CD4-positive, CD25-positive, alpha-beta regulatory T cell (primary cell): ENCODE results near the gene PFN3. TPM values are rescaled to one million over a fixed set of nuclear protein-coding genes. Genes with fewer than 3 reads are reported as not detected.

Source experiments
- ATAC-seq, 2 donors: fragments of 150-1000 bp; cut with Tn5 transposase; one replicate each; pipeline ENCODE4 v1.10.0; 2021; ENCODE audit warnings: low read depth in 2 of 2, moderate number of reproducible peaks in 2 of 2, moderate library complexity in 1 of 2
- DNase-seq, 3 donors: peaks; one replicate each; pipeline versions ENCODE4 v3.0.0 to v3.0.0-alpha.2; 2012 to 2022; ENCODE audit warnings: mixed read lengths in 1 of 3
- H3K27ac ChIP-seq: one replicate; pipeline ENCODE4 v1.7.0; 2013; ENCODE audit warnings: mild to moderate bottlenecking, low read length; ENCODE audit not compliant: insufficient read depth, poor library complexity, severe bottlenecking
- H3K27me3 ChIP-seq: one replicate; pipeline ENCODE4 v1.7.0; 2013; ENCODE audit warnings: low read length; ENCODE audit not compliant: control insufficient read depth, insufficient read depth
- H3K36me3 ChIP-seq: one replicate; pipeline ENCODE4 v1.7.0; 2013; ENCODE audit warnings: mild to moderate bottlenecking, low read length, moderate library complexity; ENCODE audit not compliant: control insufficient read depth, insufficient read depth
- H3K4me1 ChIP-seq: 2 replicates; pipeline ENCODE4 v1.7.0; 2013; ENCODE audit warnings: mild to moderate bottlenecking, low read length; ENCODE audit not compliant: insufficient read depth, control insufficient read depth, poor library complexity, severe bottlenecking
- H3K4me3 ChIP-seq: one replicate; pipeline ENCODE4 v1.7.0; 2013; ENCODE audit warnings: low read depth, mild to moderate bottlenecking, low read length, moderate library complexity
- H3K9me3 ChIP-seq, 2 experiments: 1 replicate in 1 of 2; 2 replicates in 1 of 2; pipeline ENCODE4 v1.7.0; 2013; ENCODE audit warnings: low read length in 2 of 2, mild to moderate bottlenecking in 1 of 2, moderate library complexity in 1 of 2; ENCODE audit not compliant: control insufficient read depth in 2 of 2
- H3K27ac Mint-ChIP-seq, 3 donors: one replicate each; pipeline ENCODE4 v1.8.0; 2020 to 2022; ENCODE audit warnings: mild to moderate bottlenecking in 3 of 3, mixed read lengths in 3 of 3, moderate library complexity in 2 of 3
- H3K27me3 Mint-ChIP-seq: one replicate; pipeline ENCODE4 v1.8.0; 2022; ENCODE audit warnings: mild to moderate bottlenecking, mixed read lengths
- H3K36me3 Mint-ChIP-seq: one replicate; pipeline ENCODE4 v1.8.0; 2020; ENCODE audit warnings: mixed read lengths
- H3K4me1 Mint-ChIP-seq, 4 donors: one replicate each; pipeline ENCODE4 v1.8.0; 2020 to 2022; ENCODE audit warnings: mixed read lengths in 4 of 4, mild to moderate bottlenecking in 1 of 4
- H3K4me3 Mint-ChIP-seq, 4 donors: one replicate each; pipeline ENCODE4 v1.8.0; 2020 to 2022; ENCODE audit warnings: mild to moderate bottlenecking in 4 of 4, mixed read lengths in 4 of 4, moderate library complexity in 3 of 4
- H3K9me3 Mint-ChIP-seq, 7 donors: one replicate each; pipeline ENCODE4 v1.8.0; 2020 to 2022; ENCODE audit warnings: mixed read lengths in 7 of 7, mild to moderate bottlenecking in 3 of 7, moderate library complexity in 2 of 7
- polyA plus RNA-seq, 4 donors: library from polyadenylated mRNA; unstranded; fragments of 300-500 nt; fragmentation: Illumina TruSeq; gene quantifications; one replicate each; pipeline ENCODE4 v1.2.3, GENCODE V29; 2021
- total RNA-seq: library from RNA; stranded (reverse); gene quantifications from one replicate; pipeline ENCODE4 v1.2.3, GENCODE V29; 2022

Gene PFN3, protein sequence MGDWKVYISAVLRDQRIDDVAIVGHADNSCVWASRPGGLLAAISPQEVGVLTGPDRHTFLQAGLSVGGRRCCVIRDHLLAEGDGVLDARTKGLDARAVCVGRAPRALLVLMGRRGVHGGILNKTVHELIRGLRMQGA
- total RNA-seq (not detected), polyA plus RNA-seq (not detected)

DNA sequence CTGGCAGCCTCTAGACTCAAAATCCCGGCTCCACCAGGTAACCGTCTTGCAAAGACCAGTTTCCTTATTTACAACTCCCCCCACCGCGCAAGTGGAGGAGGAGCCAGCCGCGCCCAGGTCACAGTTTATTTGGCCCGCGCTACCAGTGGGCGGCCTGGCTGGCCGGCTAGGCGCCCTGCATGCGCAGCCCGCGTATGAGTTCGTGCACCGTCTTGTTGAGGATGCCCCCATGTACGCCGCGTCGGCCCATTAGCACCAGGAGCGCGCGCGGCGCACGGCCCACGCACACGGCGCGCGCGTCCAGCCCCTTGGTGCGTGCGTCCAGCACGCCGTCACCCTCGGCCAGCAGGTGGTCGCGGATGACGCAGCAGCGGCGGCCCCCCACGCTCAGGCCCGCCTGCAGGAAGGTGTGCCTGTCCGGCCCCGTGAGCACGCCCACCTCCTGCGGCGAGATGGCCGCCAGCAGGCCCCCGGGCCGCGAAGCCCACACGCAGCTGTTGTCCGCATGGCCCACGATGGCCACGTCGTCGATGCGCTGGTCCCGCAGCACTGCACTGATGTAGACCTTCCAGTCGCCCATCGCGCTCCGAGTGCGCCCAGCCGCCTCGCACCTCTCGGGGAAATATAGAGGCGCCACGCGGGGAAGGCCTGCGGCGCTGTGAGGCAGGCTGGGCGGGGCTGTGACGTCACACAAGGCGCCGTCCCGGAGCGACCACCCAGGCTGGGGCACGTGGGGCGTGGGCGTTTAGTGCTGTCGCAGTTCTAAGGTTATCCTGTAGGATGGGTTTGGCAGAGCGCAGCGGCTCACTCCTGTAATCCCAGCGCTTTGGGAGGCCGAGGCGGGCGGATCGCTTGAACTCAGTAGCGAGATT, at the start of gene PFN3:
Gene PFN3, minus strand, starts transcription at position 665 of the 872 bp plus-strand sequence. Its CDS starts 85 bp downstream, at position 580.
- Histone ChIP-seq H3K27ac (no peak within 1 kb of the TSS), H3K4me3 (no peak within 1 kb of the TSS), H3K27me3 (no peaks in the 10 kb centered on the region), H3K36me3 (no peaks in the 10 kb centered on the region), H3K9me3 (no peaks in the 10 kb centered on the region), H3K4me1 (peaks cover 33% of the 10 kb centered on the region)
- Mint-ChIP-seq H3K4me1 (peaks cover 0 to 29% (median 12%) of the 10 kb centered on the region in 4 donors), H3K36me3 (no peaks in the 10 kb centered on the region), H3K4me3 (peak within 1 kb of the TSS in 1 of 4 donors; percentile 19), H3K27ac (no peak within 1 kb of the TSS), H3K27me3 (peaks cover 26% of the 10 kb centered on the region), H3K9me3 (no peaks in the 10 kb centered on the region)
- ATAC-seq (no peak), DNase-seq (no peak)

DNA sequence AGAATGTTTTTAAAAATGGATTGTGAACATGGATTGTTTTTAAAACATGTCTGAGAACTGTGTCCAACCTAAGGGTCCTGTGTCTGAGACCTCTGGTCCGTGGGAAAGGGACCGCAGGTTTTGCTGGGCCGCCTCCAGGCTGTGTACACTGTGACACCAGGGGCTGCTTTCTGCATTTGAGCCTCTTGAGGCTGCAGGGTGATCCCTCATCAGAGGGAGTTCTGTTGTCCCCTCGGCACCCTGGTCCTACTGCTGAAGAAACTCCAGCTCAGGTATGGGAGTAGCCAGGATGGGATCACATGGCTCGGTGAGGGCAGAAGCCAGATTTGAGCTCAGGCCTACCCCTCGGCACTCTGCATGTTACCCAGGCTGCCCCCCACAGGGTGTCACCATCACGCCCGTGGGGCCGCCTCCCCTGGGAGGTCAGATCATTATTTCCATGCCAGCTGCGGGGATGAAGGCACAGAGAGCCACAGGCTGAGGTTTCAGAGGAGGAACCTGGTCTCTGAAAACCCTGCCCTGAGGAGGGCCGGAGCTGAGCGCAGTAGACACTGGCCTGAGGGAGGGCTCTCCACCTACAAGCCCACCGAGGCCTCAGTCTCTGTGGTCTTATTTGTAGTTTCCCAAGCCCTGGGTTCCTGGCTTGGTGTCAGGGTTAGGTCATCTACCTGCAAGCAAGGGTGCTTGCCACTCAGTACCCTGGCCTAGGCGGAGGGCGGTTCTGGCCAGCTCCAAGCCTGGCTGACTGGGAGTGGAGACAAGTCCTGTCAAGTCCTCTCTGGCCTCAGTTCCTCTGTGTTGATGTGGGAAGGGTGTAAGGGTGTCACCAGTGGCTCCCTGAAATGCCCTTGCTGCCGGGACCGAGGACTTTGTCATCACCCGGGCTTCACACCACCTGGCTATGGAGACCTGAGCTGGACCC, 48.9 kb upstream of the PFN3 start:
- no peaks in the 10 kb centered on the region for H3K27me3 ChIP-seq
- no peaks in the 10 kb centered on the region for H3K9me3 ChIP-seq
- H3K36me3 ChIP-seq, result no peaks in the 10 kb centered on the region
- H3K27ac ChIP-seq, result no peak overlapping the region
- no peak overlapping the region for H3K4me3 ChIP-seq
- H3K27ac Mint-ChIP-seq, result no peak overlapping the region
- H3K27me3 Mint-ChIP-seq, result peaks cover 20% of the 10 kb centered on the region
- ATAC-seq, result no peak
- peaks cover 4% of the 10 kb centered on the region for H3K36me3 Mint-ChIP-seq
- H3K4me1 ChIP-seq, result peaks cover 53% of the 10 kb centered on the region
- no peaks in the 10 kb centered on the region for H3K9me3 Mint-ChIP-seq
- no peak for DNase-seq
- peaks cover 0 to 58% (median 41%) of the 10 kb centered on the region in 4 donors for H3K4me1 Mint-ChIP-seq
- peak overlapping the region in 2 of 4 donors; percentile 26 to 97 for H3K4me3 Mint-ChIP-seq

DNA sequence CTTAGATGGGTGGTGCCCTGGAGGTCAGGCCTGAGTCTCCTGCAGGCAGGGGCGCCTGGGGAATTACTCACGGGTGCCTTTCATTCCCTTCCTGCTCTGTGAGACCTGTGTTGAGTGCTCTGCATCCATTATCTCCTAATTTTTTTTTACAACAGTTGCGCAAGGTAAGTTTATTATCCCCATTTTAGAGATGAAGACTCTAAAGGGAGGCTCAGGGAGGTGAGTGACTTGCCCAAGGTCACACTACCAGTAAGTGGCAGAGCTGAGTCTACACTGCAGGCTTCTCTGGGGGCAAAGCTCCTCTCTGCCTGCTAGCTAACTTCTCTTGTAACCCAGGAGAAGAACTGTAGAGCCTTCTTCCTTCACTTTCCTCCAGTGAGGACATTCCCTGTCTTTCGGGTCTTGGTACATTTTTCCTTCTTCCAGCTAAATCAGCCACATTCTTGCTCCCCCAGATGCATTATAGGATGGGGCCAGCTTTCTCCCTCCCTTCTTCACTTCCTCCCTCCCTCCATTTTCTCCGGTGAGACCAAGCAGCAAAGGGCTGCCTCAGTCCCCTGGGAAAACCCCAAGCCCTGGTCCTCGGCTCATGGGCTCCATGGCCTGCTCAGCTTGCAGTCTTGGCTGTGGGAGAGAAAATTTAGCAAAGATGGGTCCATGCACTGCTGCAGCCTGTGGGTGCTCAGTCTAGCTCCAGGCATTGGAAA, 47.9 kb upstream of the PFN3 start:
- peak overlapping the region; percentile 78 to 97 (median 86) for H3K4me3 Mint-ChIP-seq
- H3K9me3 ChIP-seq, result no peaks in the 10 kb centered on the region
- H3K36me3 ChIP-seq, result no peaks in the 10 kb centered on the region
- ATAC-seq, result no peak
- H3K36me3 Mint-ChIP-seq, result peaks cover 4% of the 10 kb centered on the region
- H3K27me3 Mint-ChIP-seq, result peaks cover 12% of the 10 kb centered on the region
- peaks cover 0 to 59% (median 43%) of the 10 kb centered on the region in 4 donors for H3K4me1 Mint-ChIP-seq
- peak overlapping the region in 2 of 3 donors; percentile 85 to 92 for H3K27ac Mint-ChIP-seq
- H3K9me3 Mint-ChIP-seq, result no peaks in the 10 kb centered on the region
- H3K4me3 ChIP-seq, result no peak overlapping the region
- H3K27ac ChIP-seq, result no peak overlapping the region
- no peaks in the 10 kb centered on the region for H3K27me3 ChIP-seq
- no peak for DNase-seq
- H3K4me1 ChIP-seq, result peaks cover 51% of the 10 kb centered on the region

DNA sequence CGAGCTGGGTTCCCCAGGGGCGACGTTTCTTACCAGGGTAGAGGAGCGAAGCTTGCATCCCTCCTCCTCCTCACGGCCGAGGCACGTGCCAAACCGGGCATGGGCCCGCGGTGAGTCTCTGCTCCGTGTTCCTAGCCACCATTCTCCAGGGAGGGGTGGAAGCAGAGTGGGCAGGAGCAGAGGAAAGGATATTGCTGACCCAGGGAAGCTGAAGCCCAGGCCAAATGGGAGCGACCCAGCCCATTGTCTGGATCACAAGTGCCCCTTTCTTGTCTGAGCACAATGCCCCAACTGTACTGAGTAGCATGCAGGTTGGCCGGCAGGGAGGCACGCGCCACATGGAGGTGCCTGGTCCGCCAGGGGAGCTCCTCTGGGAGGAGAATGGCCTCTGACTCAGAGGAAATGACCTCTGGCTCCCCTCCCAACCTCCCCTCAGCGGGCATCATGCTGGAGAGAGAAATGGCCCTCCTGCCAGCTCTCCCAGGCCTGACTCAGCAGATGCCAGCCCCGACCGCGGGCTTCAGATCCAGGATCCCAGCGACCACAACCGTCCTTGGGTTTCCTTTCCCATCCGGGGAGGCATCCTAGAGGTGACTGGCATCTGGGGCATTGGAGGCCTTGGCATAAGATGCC, 47.3 kb upstream of the PFN3 start:
- Histone ChIP-seq H3K27me3 (no peaks in the 10 kb centered on the region), H3K4me1 (peaks cover 52% of the 10 kb centered on the region), H3K9me3 (no peaks in the 10 kb centered on the region), H3K4me3 (no peak overlapping the region), H3K27ac (peak overlapping the region; percentile 47), H3K36me3 (no peaks in the 10 kb centered on the region)
- H3K4me1 Mint-ChIP-seq, result peaks cover 0 to 57% (median 37%) of the 10 kb centered on the region in 4 donors
- peak overlapping the region; percentile 78 to 97 (median 86) for H3K4me3 Mint-ChIP-seq
- ATAC-seq (no peak), DNase-seq (no peak)
- H3K9me3 Mint-ChIP-seq, result no peaks in the 10 kb centered on the region
- H3K27me3 Mint-ChIP-seq, result peaks cover 10% of the 10 kb centered on the region
- peak overlapping the region in 2 of 3 donors; percentile 49 to 92 for H3K27ac Mint-ChIP-seq
- H3K36me3 Mint-ChIP-seq, result peaks cover 4% of the 10 kb centered on the region

DNA sequence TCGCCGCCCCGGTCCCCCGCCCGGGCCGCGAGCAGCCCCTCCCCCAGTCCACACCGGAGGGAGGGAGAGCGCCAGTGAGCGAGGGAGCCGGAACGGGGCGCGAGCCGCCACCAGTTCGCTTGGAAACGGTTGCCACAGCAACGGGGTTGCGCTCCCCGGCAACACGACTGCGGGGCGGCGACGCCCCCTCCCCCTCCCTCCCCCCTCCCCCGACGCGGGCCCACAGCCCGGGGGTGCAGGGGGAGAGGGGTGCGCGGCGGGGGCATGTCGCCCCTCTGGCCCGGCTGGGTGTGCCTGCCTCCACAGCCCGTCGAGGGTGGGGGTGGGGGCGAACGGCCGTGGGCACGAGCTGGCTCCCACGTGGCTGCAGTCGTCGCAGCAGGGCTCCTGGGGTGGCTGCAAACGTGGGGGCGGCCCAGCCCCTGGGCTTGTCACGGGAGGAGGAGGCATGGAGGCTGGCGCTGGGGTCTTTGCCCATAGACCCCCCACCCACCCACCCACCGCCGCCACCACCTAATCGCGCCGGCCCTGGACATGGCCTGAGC, 46.7 kb upstream of the PFN3 start:
- Mint-ChIP-seq H3K27me3 (peaks cover 10% of the 10 kb centered on the region), H3K4me1 (peaks cover 0 to 60% (median 35%) of the 10 kb centered on the region in 4 donors), H3K9me3 (no peaks in the 10 kb centered on the region), H3K4me3 (peak overlapping the region in 2 of 4 donors; percentile 46 to 97), H3K36me3 (peaks cover 4% of the 10 kb centered on the region), H3K27ac (no peak overlapping the region)
- Histone ChIP-seq H3K4me3 (no peak overlapping the region), H3K27ac (peak overlapping the region; percentile 91), H3K4me1 (peaks cover 52% of the 10 kb centered on the region), H3K36me3 (peaks cover under 1% of the 10 kb centered on the region), H3K9me3 (no peaks in the 10 kb centered on the region), H3K27me3 (no peaks in the 10 kb centered on the region)
- peak; percentile 19 to 35 for ATAC-seq
- DNase-seq, result peak; percentile 64 to 80 (median 75)

DNA sequence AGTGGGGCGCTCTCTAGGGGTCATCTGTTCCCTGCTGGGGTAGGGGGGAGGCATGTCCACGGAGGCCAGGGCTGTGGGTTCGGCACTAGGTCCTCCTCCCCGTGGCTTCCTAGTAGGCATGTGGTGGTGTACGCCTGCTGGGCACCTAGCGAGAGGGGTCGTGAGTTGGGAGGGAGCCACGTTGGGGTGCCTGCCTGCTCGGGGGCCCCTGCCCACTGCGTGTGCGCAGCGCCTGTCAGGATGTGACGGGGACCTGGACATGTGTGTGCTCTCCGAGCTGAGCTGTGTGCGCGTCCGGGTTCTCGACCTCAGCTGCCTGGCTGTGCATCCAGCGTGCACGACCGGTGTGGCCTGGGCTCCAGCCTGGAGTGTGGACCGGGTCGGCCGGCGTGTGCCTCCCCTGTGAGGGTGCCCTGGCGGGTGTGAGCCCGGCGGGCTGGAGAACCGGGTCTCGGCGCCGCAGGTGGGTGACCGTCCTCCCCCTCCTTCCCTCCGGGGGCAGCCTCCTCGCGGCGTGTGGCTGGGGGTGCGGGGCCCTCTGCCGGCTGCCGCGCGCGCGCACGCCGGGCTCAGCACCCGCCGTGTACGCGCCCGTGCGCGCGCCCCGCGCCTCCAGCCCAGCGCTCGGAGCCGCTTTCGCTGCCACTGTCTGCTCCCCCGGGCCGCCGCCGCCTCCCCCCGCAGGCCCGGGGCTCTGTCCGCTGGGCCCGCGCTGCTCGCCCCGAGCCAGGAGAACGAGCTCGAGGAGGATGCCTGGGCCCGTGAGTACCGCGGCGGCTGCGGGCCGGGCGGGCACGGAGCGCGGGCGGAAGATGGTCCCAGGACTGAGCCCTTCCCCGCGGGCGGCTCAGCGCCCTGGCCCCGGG, 46.0 kb upstream of the PFN3 start, which contains the start of gene PRR7:
Gene PRR7, plus strand, starts transcription at position 615 of the 866 bp plus-strand sequence. CDS start 8,254 bp downstream, outside the sequence.
- Mint-ChIP-seq H3K27ac (peak within 1 kb of the TSS; percentile 87 to 97 (median 91)), H3K27me3 (peaks cover 10% of the 10 kb centered on the region), H3K4me1 (peaks cover 0 to 61% (median 33%) of the 10 kb centered on the region in 4 donors), H3K4me3 (peak within 1 kb of the TSS; percentile 87 to 97 (median 92)), H3K36me3 (peaks cover 3% of the 10 kb centered on the region), H3K9me3 (no peaks in the 10 kb centered on the region)
- H3K4me1 ChIP-seq, result peaks cover 53% of the 10 kb centered on the region
- H3K36me3 ChIP-seq, result peaks cover 7% of the 10 kb centered on the region
- peak within 1 kb of the TSS; percentile 91 for H3K27ac ChIP-seq
- H3K27me3 ChIP-seq, result no peaks in the 10 kb centered on the region
- DNase-seq, result peak; percentile 59 to 82 (median 82)
- H3K9me3 ChIP-seq, result no peaks in the 10 kb centered on the region
- H3K4me3 ChIP-seq, result peak within 1 kb of the TSS; percentile 55
- ATAC-seq, result peak; percentile 66 to 67
